Retina (tissue), 1 donor: ENCODE results near the gene SNIP1.
"Not testable (repeated sequence)": the region's sequence is repeated elsewhere in the genome, so short reads cannot be mapped to it uniquely, and the experiment has no call there.

Experiments
- DNase-seq: peaks from one replicate; pipeline ENCODE4 v3.0.0-alpha.2; 2016

The SNIP1 gene

DNA sequence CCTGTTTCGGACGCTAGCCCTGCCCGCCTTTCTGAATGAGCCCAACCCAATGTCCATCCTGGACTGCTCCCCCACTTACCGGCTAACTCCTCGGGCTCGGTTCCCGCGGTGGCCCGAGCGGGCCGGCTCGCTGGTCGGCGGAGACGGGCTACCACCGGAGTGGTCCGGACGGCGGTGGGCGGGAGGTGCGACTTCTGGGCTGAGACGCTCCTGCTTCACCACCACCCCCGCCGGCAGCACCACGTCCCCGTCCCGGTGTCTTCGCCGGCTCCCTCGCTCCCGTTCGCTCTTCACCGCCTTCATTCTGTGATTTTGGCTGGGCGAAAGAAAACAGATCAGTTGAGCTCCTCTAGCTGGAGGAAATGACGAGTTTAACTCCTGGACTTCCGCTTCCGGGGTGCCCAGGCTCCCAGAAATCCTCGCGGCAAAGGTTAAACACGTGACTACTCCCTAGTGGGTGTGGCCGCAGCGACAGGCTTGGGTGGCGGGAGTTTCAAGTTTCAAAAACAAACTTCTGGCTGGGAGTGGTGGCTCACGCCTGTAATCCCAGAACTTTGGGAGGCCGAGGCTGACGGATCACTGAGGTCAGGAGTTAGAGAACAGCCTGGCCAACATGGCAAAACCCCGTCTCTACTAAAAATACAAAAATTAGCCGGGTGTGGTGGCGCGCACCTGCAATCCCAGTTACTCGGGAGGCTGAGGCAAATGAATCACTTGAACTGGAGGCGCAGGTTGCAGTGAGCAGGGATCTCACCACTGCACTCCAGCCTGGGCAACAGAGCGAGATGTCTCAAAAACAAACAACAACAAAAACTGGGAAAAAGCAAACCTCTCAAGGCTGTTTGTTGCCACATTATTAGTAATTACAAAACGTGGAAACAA, at the start of gene SNIP1:
SNIP1 (minus strand) TSS at position 367 of the 882 bp plus-strand sequence; CDS start at position 303, 64 bp downstream.
- peak; percentile 94 for DNase-seq

- DNase-seq: peak; percentile 54
Observed at GRCh38 chr1:37602750-37603694, 48.9 kb upstream of the SNIP1 start.

GRCh38 chr1:37601441-37601840, 47.3 kb upstream of the SNIP1 start:
- no peak for DNase-seq

DNA sequence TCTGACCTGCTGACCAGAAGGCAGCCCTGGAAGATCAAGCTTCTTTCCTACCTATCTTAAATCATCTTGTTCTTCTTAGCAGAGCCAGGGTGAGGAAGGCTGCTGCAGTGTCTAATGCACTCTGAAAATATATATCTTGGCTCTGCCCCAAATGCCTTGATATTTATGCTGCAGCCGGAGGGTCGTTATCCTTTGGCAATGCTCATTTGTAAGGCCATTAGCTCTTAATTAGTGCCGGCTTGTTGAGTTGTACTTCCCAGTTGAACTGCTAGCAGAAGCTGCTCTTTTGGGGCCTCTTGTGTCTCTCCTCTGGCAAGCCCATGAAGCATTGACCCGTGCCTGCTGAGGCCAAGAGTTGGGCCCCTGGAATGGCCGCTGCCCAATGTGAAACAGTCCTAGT, 45.8 kb upstream of the SNIP1 start:
- peak; percentile 46 for DNase-seq

GRCh38 chr1:37596182-37596667, 42.1 kb upstream of the SNIP1 start:
- no peak for DNase-seq

DNA sequence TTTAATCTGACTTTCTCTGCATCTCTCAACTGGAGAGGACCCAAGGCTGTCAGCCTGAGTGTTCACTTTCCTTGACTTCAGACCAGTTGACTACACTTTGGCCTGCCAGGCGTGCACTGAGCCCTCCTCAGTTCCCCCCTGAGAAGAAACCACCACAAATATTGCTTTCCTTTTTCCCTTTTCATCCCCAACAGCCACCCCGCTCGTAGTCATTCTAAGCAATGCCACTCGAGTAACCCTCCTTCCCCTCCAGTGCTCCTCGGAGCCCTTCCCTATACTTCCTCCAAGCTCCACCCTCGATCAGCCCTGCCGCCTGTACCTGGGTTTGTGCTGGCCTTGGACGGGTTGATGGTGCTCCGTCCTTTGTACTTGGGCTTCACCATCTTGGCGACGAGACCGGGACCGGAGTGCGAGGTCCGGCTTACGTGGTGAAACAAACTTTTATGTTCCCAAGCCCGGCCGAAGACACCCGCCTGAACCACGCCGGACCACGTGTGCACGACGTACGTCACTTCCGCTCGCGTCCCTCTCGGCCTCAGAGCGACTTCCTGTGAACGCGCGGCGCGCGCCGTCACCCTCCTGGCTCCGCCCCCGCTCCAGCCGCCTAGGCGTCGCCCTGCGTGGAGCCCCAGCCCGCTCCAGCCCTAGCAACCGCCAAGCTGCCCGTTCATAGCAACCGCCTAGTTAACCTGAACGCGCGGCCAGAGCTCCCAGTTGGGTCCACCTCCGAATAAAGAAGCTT, 41.5 kb upstream of the SNIP1 start, which contains the start of gene GNL2:
GNL2 (minus strand) TSS at position 498 of the 742 bp plus-strand sequence; CDS start at position 383, 115 bp downstream.
- DNase-seq: peak; percentile 99

- no peak for DNase-seq
Observed at GRCh38 chr1:37593726-37594125, 39.6 kb upstream of the SNIP1 start.

- no peak for DNase-seq
Observed at GRCh38 chr1:37588939-37589338, 34.8 kb upstream of the SNIP1 start.

DNA sequence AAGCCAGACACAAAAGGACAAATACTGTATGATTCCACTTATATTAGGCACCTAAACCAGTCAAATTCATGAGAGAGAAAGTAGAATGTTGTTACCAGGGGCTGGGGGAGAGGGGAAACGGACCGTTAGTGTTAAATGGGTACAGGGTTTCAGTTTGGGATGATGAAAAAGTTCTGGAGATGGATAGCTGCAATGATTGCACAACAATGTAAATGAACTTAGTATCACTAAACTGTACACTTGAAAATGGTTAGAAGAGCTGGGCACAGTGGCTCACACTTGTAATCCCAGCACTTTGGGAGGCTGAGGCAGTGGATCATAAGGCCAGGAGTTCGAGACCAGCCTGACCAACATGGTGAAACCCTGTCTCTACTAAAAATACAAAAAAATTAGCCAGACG, 30.5 kb upstream of the SNIP1 start:
- not testable (repeated sequence) for DNase-seq

DNA sequence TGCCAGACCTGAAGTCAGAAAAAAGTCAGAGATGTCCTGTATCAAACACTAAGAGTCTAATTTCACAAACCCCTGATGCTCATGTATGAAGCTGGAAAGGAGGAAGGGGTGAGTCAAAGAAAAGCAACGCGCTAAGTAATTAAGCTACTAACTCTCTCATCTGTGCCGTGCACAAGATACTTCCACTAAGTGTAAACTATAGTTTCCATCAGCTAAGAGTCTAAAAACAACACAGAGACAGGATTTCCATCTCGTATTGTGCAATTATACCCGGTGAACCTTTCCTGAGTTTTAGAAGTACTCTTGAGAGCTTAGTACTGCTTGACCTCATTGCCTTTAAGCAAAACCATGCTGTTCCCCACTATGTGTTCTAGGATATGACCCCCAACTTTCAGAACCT, 21.6 kb upstream of the SNIP1 start:
- no peak for DNase-seq

- DNase-seq: no peak
Observed at GRCh38 chr1:37574834-37575480, 20.9 kb upstream of the SNIP1 start.

- no peak for DNase-seq
Observed at GRCh38 chr1:37570528-37571334, 16.6 kb upstream of the SNIP1 start.

GRCh38 chr1:37567023-37567422, 12.9 kb upstream of the SNIP1 start:
- DNase-seq: no peak

DNA sequence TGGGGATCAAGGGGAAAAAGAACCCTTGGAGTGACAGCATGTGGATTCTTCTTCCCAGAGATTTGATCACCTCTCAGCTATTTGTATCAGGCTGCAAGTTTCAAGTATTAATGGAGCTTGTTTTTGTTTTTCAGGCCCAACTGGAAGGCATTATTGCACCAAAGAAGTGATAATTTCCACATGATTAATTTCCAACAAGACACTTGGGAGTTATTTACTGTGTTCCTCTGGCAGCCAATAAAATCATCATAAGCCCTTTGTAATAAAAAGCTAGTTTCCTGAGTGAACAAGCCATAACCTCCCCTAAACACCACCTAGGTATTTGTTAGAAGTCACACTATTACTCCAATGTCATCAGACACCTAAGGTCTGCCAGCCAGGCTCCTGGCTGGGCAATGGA, 10.8 kb upstream of the SNIP1 start:
- DNase-seq: no peak

GRCh38 chr1:37562984-37563383, 8.9 kb upstream of the SNIP1 start:
- no peak for DNase-seq

DNA sequence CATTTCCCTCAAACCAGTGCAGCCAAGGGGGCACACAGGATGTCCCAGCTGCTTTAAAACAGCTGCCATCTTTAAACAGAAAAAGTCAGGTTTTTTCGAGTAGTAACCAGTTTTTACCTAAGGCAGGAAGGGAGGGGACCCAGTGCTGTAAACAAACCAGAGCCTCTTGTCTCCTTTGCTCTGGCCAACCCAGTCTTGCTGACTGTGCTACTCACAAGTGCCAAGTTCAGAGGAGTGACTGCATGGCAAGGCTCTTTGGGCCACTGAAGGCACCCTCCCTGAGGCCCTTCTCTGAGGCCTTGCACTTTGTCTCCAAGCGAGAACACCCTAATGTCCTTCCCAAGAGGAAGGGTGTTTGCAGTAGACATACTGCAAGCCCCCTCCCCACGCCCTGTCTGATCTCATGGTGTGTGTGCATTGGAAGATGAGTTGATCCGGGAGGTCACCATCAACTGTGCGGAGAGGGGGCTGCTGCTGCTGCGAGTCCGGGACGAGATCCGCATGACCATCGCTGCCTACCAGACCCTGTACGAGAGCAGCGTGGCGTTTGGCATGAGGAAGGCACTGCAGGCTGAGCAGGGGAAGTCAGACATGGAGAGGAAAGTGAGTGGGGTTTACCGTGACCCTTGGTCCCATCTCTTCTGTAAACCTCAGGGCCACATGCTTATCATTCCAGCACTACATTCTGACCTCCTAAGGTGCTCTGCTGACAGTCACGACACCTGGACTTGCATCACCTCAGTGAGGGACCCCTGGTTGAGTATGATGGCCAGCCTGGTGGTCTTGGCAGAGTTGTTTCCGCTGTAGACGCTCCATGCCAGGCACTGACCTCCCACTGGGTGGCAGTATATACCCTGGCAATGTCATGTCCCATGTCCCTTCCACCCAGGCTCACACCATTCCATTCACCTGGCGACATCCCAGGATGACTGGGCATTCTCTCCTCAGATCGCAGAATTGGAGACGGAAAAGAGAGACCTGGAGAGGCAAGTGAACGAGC, 7.3 kb upstream of the SNIP1 start:
- peak; percentile 9 for DNase-seq

GRCh38 chr1:37560401-37561132, 6.5 kb upstream of the SNIP1 start:
- DNase-seq: no peak

DNA sequence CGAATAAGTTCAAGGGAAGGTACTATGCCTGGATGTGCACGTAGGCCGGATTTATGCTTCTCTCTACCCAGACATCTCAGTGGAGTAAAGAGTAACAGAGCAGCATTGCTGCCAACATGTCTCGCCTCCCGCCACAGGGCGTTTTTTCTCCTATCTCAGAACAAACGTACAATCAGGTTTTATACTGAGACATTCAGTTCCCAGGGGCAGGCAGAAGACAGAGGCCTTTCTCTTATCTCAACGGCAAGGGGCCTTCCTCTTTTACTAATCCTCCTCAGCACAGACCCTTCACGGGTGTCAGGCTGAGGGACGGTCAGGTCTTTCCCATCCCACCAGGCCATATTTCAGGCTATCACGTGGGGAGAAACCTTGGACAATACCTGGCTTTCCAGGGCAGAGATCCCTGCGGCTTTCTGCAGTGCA, 5.9 kb upstream of the SNIP1 start:
- not testable (repeated sequence) for DNase-seq

DNA sequence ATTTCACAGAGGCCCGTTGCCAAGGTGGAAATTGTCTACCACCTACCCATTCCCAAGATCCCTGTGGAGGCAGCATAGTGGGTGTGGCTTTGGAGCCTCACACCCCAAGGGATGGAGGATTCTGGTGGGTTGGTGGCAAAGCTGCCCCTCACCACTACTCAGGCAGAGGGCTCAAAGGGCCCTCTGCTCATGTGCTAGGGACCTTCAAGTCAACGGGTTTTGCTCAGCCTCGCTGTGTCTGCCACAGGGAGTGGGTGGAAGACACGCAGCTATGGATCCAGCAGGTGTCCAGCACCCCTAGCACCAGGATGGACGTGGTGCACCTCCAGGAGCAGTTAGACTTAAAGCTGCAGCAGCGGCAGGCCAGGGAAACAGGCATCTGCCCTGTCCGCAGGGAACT, 5.0 kb upstream of the SNIP1 start:
- DNase-seq: no peak
